Adipocyte (in vitro differentiated cells): Measurements from ENCODE around the gene CNIH1.
"Not testable (repeated sequence)": the region's sequence is repeated elsewhere in the genome, so short reads cannot be mapped to it uniquely, and the experiment has no call there.

Experiments used
- DNase-seq: peaks from one replicate; pipeline ENCODE4 v3.0.0-alpha.2; 2015; ENCODE audit warnings: low read depth
- H3K27me3 ChIP-seq: replicated peaks from 2 replicates; pipeline ENCODE4 v1.7.0; 2013; ENCODE audit warnings: mild to moderate bottlenecking, low read length, moderate library complexity; ENCODE audit not compliant: control insufficient read depth, insufficient read depth
- H3K36me3 ChIP-seq: 2 replicates; pipeline ENCODE4 v1.7.0; 2013; ENCODE audit warnings: low read length, mild to moderate bottlenecking, moderate library complexity; ENCODE audit not compliant: control insufficient read depth, insufficient read depth, severe bottlenecking
- H3K4me1 ChIP-seq: 2 replicates; pipeline ENCODE4 v1.7.0; 2013; ENCODE audit warnings: mild to moderate bottlenecking, low read length, moderate library complexity; ENCODE audit not compliant: control insufficient read depth, insufficient read depth
- H3K4me3 ChIP-seq: 2 replicates; pipeline ENCODE4 v1.7.0; 2013; ENCODE audit warnings: mild to moderate bottlenecking, low read length, moderate library complexity
- H3K9ac ChIP-seq: 2 replicates; pipeline ENCODE4 v1.7.0; 2013; ENCODE audit warnings: mild to moderate bottlenecking, low read length, moderate library complexity
- H3K9me3 ChIP-seq: 2 replicates; pipeline ENCODE4 v1.7.0; 2013; ENCODE audit warnings: mild to moderate bottlenecking, low read length, moderate library complexity; ENCODE audit not compliant: control insufficient read depth

Gene CNIH1

GRCh38 chr14:54425537-54426274 is 15.5 kb downstream of the CNIH1 start:
- no peaks in the 10 kb centered on the region for H3K9me3 ChIP-seq
- peaks cover 68% of the 10 kb centered on the region for H3K36me3 ChIP-seq
- no peak overlapping the region for H3K4me3 ChIP-seq
- H3K9ac ChIP-seq: no peak overlapping the region
- peaks cover 2% of the 10 kb centered on the region for H3K4me1 ChIP-seq
- no peaks in the 10 kb centered on the region for H3K27me3 ChIP-seq
- no peak for DNase-seq

GRCh38 chr14:54425068-54425467 is 16.1 kb downstream of the CNIH1 start:
- H3K9me3 ChIP-seq: no peaks in the 10 kb centered on the region
- H3K4me1 ChIP-seq: peaks cover 9% of the 10 kb centered on the region
- no peak overlapping the region for H3K4me3 ChIP-seq
- no peak for DNase-seq
- no peak overlapping the region for H3K9ac ChIP-seq
- no peaks in the 10 kb centered on the region for H3K27me3 ChIP-seq
- H3K36me3 ChIP-seq: peaks cover 62% of the 10 kb centered on the region

GRCh38 chr14:54424479-54424901 is 16.7 kb downstream of the CNIH1 start:
- H3K9ac ChIP-seq: no peak overlapping the region
- H3K27me3 ChIP-seq: no peaks in the 10 kb centered on the region
- peaks cover 9% of the 10 kb centered on the region for H3K4me1 ChIP-seq
- H3K36me3 ChIP-seq: peaks cover 56% of the 10 kb centered on the region
- H3K4me3 ChIP-seq: no peak overlapping the region
- H3K9me3 ChIP-seq: no peaks in the 10 kb centered on the region
- no peak for DNase-seq

- no peaks in the 10 kb centered on the region for H3K9me3 ChIP-seq
- H3K9ac ChIP-seq: no peak overlapping the region
- no peak overlapping the region for H3K4me3 ChIP-seq
- no peak for DNase-seq
- H3K36me3 ChIP-seq: peaks cover 53% of the 10 kb centered on the region
- peaks cover 9% of the 10 kb centered on the region for H3K4me1 ChIP-seq
- H3K27me3 ChIP-seq: no peaks in the 10 kb centered on the region
Measured at GRCh38 chr14:54423991-54424390, 17.2 kb downstream of the CNIH1 start.

- peak overlapping the region; percentile 1 for H3K9ac ChIP-seq
- peaks cover 19% of the 10 kb centered on the region for H3K36me3 ChIP-seq
- H3K4me1 ChIP-seq: peaks cover 9% of the 10 kb centered on the region
- peak; percentile 77 for DNase-seq
- no peaks in the 10 kb centered on the region for H3K9me3 ChIP-seq
- H3K27me3 ChIP-seq: no peaks in the 10 kb centered on the region
- H3K4me3 ChIP-seq: no peak overlapping the region
Measured at GRCh38 chr14:54420478-54421142, 20.6 kb downstream of the CNIH1 start.

- Histone ChIP-seq H3K4me1 (no peaks in the 10 kb centered on the region), H3K27me3 (no peaks in the 10 kb centered on the region), H3K9me3 (no peaks in the 10 kb centered on the region), H3K9ac (no peak overlapping the region), H3K4me3 (no peak overlapping the region), H3K36me3 (no peaks in the 10 kb centered on the region)
- DNase-seq: no peak
Measured at GRCh38 chr14:54411371-54411770, 29.8 kb downstream of the CNIH1 start.

- H3K27me3 ChIP-seq: no peaks in the 10 kb centered on the region
- H3K4me3 ChIP-seq: no peak overlapping the region
- no peak for DNase-seq
- no peaks in the 10 kb centered on the region for H3K36me3 ChIP-seq
- no peak overlapping the region for H3K9ac ChIP-seq
- no peaks in the 10 kb centered on the region for H3K9me3 ChIP-seq
- H3K4me1 ChIP-seq: no peaks in the 10 kb centered on the region
Measured at GRCh38 chr14:54410215-54410614, 31.0 kb downstream of the CNIH1 start.

GRCh38 chr14:54403401-54404005 is 37.7 kb downstream of the CNIH1 start:
- not testable (repeated sequence) for H3K27me3 ChIP-seq, H3K9me3 ChIP-seq, H3K9ac ChIP-seq, H3K36me3 ChIP-seq, H3K4me3 ChIP-seq, H3K4me1 ChIP-seq
- DNase-seq: peak; percentile 41

- Histone ChIP-seq H3K4me3 (no peak overlapping the region), H3K4me1 (peaks cover 4% of the 10 kb centered on the region), H3K9ac (no peak overlapping the region), H3K9me3 (no peaks in the 10 kb centered on the region), H3K36me3 (no peaks in the 10 kb centered on the region), H3K27me3 (no peaks in the 10 kb centered on the region)
- no peak for DNase-seq
Measured at GRCh38 chr14:54399560-54399959, 41.6 kb downstream of the CNIH1 start.

- Histone ChIP-seq H3K4me3 (peak within 1 kb of the TSS; percentile 94), H3K4me1 (peaks cover 4% of the 10 kb centered on the region)
- DNase-seq: peak; percentile 100
Measured at GRCh38 chr14:54396493-54397335, 44.5 kb downstream of the CNIH1 start, which contains the start of gene CDKN3. TSS of gene CDKN3 (plus strand) at chr14:54397007. CDS start at chr14:54397069, 62 bp downstream.

GRCh38 chr14:54396183-54396492 is 45.0 kb downstream of the CNIH1 start:
- Histone ChIP-seq H3K4me3 (peak overlapping the region; percentile 94), H3K9ac (peak overlapping the region; percentile 80), H3K4me1 (peaks cover 4% of the 10 kb centered on the region), H3K27me3 (peaks cover 8% of the 10 kb centered on the region), H3K36me3 (no peaks in the 10 kb centered on the region), H3K9me3 (no peaks in the 10 kb centered on the region)
- DNase-seq: no peak

More at GRCh38 chr14:54396493-54397335, 44.5 kb downstream of the CNIH1 start, which contains the start of gene CDKN3:
- Histone ChIP-seq H3K27me3 (peaks cover 6% of the 10 kb centered on the region), H3K9ac (peak within 1 kb of the TSS; percentile 81), H3K9me3 (no peaks in the 10 kb centered on the region), H3K36me3 (no peaks in the 10 kb centered on the region)
